DMS53 (cell line): ENCODE data around the gene NXNL1.
"Not testable (repeated sequence)": the region's sequence is repeated elsewhere in the genome, so short reads cannot be mapped to it uniquely, and the experiment has no call there.

Experiments
- DNase-seq: peaks from one replicate; lab custom pipeline; 2025; lab: John Stamatoyannopoulos, UW

The NXNL1 gene

GRCh38 chr19:17460372-17461230, at the start of gene NXNL1:
TSS of gene NXNL1 (minus strand) at chr19:17460926. CDS start at chr19:17460869, 57 bp downstream.
- no peak for DNase-seq

GRCh38 chr19:17508558-17508933, 47.8 kb upstream of the NXNL1 start:
- DNase-seq, result not testable (repeated sequence)

GRCh38 chr19:17506745-17507144, 46.0 kb upstream of the NXNL1 start:
- no peak for DNase-seq

DNA sequence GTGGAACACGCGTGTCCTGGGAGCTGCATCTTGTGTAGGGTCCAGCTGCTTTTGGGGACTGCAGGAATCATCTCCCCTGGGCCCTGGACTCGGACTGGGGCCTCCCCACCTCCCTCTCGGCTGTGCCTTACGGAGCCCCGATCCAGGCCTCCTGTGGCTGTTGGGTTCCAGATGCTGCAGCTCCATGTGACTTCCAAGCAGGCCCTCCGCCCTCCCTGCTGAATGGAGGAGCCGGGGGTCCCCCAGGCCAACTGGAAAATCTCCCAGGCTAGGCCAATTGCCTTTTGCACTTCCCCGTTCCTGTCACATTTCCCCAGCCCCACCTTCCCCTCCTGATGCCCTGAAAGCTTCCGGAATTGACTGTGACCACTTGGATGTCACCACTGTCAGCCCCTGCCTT, 44.5 kb upstream of the NXNL1 start:
- no peak for DNase-seq

GRCh38 chr19:17504456-17504855, 43.7 kb upstream of the NXNL1 start:
- DNase-seq, result no peak

- DNase-seq, result no peak
These were observed 43.3 kb upstream of the NXNL1 start for GRCh38 chr19:17504030-17504429.

GRCh38 chr19:17503240-17503639, 42.5 kb upstream of the NXNL1 start:
- no peak for DNase-seq

DNA sequence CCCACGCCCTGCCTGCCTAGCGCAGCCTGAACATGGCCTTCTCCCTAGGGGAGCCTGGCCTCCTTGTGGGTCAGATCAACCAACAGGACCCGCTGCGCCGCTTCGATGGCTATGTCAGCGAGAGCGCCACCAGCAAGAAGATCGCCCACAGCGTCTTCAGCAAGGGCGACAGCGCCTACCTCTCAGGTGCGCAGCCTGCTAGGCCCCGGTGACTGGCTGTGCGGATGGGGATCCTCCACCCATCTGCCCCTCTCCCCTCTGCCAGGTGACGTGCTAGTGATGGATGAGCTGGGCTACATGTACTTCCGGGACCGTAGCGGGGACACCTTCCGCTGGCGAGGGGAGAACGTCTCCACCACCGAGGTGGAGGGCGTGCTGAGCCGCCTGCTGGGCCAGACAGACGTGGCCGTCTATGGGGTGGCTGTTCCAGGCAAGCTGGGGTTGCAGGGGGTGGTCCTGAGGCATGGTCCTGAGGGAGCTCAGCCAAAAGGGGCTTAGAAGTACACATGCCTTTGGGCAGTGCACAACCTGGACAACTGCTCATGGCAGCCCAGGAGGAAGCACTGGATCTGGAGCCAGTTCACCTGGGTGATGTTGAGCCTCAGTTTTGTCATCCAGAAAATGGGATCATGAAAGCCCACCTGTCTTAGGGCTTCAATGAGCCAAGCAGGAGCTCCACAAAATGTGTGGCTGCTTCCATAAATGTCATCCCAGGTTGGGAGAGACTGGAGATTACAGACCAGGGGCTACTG, 39.9 kb upstream of the NXNL1 start:
- no peak for DNase-seq

GRCh38 chr19:17499648-17500446, 39.1 kb upstream of the NXNL1 start:
- peak; percentile 59 for DNase-seq

- peak; percentile 36 for DNase-seq
These were observed 38.3 kb upstream of the NXNL1 start for GRCh38 chr19:17499025-17499424.

DNA sequence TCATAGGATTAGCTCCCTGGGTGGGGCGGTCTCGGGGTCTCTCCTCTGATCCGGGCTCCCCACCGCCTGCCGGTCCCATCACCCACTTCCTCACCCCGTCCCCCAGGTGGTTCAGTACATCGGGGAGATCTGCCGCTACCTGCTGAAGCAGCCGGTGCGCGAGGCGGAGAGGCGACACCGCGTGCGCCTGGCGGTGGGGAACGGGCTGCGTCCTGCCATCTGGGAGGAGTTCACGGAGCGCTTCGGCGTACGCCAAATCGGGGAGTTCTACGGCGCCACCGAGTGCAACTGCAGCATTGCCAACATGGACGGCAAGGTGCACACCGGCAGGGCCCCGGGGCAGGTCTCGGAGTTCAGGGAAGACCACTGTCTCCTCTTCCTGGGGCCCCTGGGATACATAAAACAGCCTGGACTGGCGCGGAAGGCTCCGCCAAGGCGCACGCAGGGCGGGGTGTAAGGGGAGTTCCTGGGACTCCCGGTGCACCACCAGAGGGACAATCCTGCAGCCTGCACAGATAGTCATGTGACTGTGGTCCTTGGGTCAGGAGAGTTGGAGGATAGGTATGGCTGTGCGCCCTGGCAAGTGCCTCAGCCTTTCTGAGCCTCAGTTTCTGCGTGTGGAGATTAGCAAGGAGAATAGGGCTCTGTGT, 36.5 kb upstream of the NXNL1 start:
- DNase-seq, result no peak

DNA sequence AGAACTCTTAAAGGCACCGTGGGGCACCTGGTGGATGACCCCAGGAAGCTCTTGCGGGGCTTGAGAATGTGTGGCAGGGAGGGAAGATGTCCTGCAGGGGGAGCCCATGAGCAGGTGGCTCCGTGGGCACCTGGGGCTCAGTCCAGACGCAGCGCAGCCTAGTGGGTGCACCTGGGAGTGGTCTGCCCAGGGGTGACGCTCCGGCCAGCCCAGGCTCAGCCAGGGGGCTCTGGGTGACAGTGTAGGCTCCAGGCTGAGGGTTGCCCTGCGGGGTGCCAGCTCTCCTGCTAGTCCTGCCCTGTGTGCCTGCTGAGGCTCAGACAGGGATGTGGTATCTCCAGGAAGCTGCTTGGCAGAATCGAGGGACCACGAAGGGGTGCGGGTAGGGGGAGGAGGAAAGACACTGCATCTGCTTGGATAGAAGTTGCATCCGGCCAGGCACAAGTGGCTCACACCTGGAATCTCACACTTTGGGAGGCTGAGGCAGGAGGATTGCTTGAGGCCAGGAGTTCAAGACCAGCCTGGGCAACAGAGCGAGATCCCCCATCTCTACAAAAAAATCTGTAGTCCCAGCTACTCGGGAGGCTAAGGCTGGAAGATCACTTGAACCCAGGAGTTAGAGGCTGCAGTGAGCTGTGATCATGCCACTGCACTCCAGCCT, 35.7 kb upstream of the NXNL1 start:
- DNase-seq, result peak; percentile 80

GRCh38 chr19:17495639-17496296, 35.0 kb upstream of the NXNL1 start:
- no peak for DNase-seq

- DNase-seq, result no peak
These were observed 30.6 kb upstream of the NXNL1 start for GRCh38 chr19:17491287-17491686.

GRCh38 chr19:17490411-17490810, 29.7 kb upstream of the NXNL1 start:
- DNase-seq, result no peak

DNA sequence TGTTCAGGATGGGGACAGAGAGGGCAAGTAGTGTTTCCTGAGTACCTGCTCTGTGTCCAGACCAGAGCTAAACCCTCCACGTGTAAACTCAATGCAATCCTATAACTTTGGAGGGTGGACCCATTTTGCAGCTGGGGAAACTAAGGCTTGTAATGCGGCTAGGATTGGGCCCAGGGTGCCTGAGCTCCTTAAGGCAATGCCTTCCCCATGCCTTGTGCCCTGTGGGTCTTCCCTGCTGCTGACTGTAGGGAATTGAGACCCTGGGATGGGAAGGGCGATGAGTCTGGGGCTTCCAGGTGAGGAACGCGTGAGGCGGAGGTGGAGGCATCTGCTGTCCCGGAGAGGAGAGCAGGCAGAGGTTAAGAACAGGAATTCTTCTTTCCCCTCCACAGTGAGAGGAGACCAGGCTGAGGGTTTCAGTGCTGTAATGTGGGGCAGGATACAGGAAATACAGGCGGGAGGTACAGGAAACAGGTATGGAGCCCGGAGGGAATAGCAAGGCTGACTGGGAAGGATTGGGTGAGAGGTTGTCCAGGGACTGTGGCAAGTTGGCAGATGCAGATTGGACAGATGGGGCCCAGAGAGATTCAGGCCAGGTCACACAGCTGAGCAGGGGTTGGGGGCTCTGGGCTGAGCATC, 28.8 kb upstream of the NXNL1 start:
- no peak for DNase-seq

DNA sequence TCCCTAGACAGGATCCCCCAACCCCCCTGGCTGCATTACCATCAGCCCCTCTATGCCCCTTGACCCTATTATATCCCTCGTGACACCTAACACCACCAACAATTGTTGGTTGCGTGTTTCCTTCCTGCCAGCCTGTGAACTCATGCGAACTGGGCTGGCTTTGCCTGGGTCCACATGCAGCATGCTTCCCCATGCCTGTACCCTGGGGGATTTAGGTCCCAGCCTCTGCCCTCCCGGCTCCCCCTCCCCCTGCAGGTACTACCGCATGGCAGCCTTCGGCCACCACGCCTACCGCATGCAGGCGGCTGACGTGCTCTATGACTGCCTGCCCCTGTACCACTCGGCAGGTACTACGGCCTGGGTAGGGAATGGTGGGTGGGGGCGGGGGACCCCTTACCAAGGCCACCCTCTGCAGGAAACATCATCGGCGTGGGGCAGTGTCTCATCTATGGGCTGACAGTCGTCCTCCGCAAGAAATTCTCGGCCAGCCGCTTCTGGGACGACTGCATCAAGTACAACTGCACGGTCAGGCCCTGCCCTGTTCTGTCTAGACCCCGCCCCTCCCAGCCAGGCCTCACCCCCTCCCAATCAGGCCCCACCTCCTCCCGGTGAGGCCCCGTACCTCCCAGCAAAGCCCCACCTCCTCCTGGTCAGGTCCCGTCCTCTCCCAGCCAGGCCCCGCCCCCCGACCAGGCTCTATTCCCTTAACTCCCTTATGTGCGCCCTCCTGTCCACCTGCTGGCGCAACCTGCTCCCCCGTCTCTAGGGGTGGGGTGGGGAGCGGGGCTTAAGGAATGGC, 28.1 kb upstream of the NXNL1 start:
- peak; percentile 93 for DNase-seq

DNA sequence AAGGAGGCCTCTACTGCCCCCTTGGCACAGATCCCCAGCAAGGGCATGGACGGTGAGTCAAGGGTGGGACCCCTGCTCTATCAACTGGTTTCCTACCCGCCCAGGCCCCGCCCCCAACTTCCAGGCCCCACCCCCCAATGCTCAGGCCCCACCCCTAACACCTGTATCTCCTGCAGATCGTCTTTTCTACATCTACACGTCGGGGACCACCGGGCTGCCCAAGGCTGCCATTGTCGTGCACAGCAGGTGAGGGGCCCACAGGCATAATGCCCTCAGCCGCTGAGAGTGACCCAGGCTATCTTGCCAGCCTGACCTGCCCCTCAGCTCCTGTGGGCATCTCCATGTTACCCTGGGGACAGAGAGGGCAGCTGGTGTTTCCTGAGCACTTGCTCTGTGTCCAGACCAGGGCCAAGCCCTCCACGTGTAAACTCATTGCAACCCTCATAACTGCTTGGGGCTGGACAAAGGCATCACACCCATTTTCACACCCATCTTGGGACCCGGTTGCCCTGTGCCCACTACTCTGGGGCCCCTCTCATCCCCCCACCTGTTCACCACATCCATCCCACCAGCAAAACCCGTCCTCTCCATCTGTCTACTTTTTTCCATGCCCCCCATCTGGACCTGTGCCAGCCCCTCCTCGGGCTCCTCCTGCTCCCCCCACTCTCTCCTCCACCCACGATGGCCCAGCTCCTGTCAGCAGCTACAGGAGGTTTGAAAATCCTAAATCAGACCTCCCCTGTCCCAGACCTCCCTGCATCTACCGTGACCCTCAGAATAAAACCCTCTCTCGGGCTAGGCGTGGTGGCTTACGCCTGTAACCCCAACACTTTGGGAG, 26.8 kb upstream of the NXNL1 start:
- DNase-seq, result no peak
